Natural killer cell (primary cell): ENCODE data around the gene NACC2. TPM values are rescaled to one million over a fixed set of nuclear protein-coding genes. Genes with fewer than 3 reads are reported as not detected.

ENCODE experiments used
- ATAC-seq, 3 donors: fragments of 150-1000 bp in 2 of 3; fragments of 200-7000 bp in 1 of 3; cut with Tn5 transposase; 1 replicate in 1 of 3; 2 replicates in 2 of 3; pipeline ENCODE4 v1.10.0; 2021; ENCODE audit warnings: mild to moderate bottlenecking in 2 of 3, moderate library complexity in 2 of 3
- DNase-seq, 2 donors: peaks; one replicate each; pipeline versions ENCODE4 v3.0.0 to v3.0.0-alpha.2; 2013 to 2021; ENCODE audit warnings: mixed read lengths in 1 of 2
- H3K27ac ChIP-seq: one replicate; pipeline ENCODE4 v1.5.1; 2013; ENCODE audit warnings: mild to moderate bottlenecking, low read length
- H3K27me3 ChIP-seq: one replicate; pipeline ENCODE4 v1.6.1; 2013; ENCODE audit warnings: low read length; ENCODE audit not compliant: control insufficient read depth, insufficient read depth
- H3K36me3 ChIP-seq: one replicate; pipeline ENCODE4 v1.6.1; 2013; ENCODE audit warnings: low read length; ENCODE audit not compliant: control insufficient read depth, insufficient read depth
- H3K4me1 ChIP-seq: one replicate; pipeline ENCODE4 v1.6.1; 2013; ENCODE audit warnings: low read length; ENCODE audit not compliant: control insufficient read depth, insufficient read depth
- H3K4me3 ChIP-seq: one replicate; pipeline ENCODE4 v1.5.1; 2013; ENCODE audit warnings: low read length
- H3K9me3 ChIP-seq: one replicate; pipeline ENCODE4 v1.6.1; 2013; ENCODE audit warnings: low read length; ENCODE audit not compliant: control insufficient read depth, insufficient read depth
- H3K27ac Mint-ChIP-seq, 2 donors: one replicate each; pipeline ENCODE4 v1.8.0; 2022; ENCODE audit warnings: mild to moderate bottlenecking in 2 of 2, mixed read lengths in 2 of 2, moderate library complexity in 1 of 2
- H3K27me3 Mint-ChIP-seq, 2 donors: one replicate each; pipeline ENCODE4 v1.8.0; 2022; ENCODE audit warnings: low read depth in 2 of 2, mixed read lengths in 2 of 2
- H3K36me3 Mint-ChIP-seq: one replicate; pipeline ENCODE4 v1.8.0; 2022; ENCODE audit warnings: mixed read lengths
- H3K4me1 Mint-ChIP-seq, 2 donors: one replicate each; pipeline ENCODE4 v1.8.0; 2022; ENCODE audit warnings: mixed read lengths in 2 of 2
- H3K4me3 Mint-ChIP-seq: one replicate; pipeline ENCODE4 v1.8.0; 2022; ENCODE audit warnings: mild to moderate bottlenecking, moderate library complexity, mixed read lengths
- H3K9me3 Mint-ChIP-seq, 2 donors: one replicate each; pipeline ENCODE4 v1.8.0; 2022; ENCODE audit warnings: mixed read lengths in 2 of 2
- CTCF ChIP-seq: fragments of 200-600 bp; IDR thresholded peaks from one replicate; pipeline ENCODE4 v1.8.0; 2022; ENCODE audit warnings: antibody characterized with exemption
- WGBS: methylation state at CpG from one replicate; pipeline ENCODE4 v1.1.7; 2013; ENCODE audit warnings: missing lambda C conversion rate; ENCODE audit not compliant: insufficient coverage; 5-methylcytosine and 5-hydroxymethylcytosine counted together
- intact Hi-C: fragments of 100-400 bp; cut with micrococcal nuclease; formaldehyde crosslinking; loops from one replicate; pipeline ENCODE4 v1.14.2; 2022
- total RNA-seq, 4 donors: library from RNA; stranded (reverse); fragments of 120-200 nt in 1 of 4; gene quantifications; one replicate each; pipeline versions ENCODE4 v1.2.3 to v1.2.4, GENCODE V29; 2013 to 2022

Gene NACC2
- total RNA-seq, 3 donors from 2014 or later (not counting 1 experiment from before 2014, with no cell fraction given): 14.5 to 21.6 (median 21.2) TPM

GRCh38 chr9:136122425-136123383, 27.6 kb upstream of the NACC2 start:
- peak; percentile 78 to 86 for DNase-seq
- Mint-ChIP-seq H3K4me1 (peaks cover 0 to 7% of the 10 kb centered on the region in 2 donors), H3K36me3 (no peaks in the 10 kb centered on the region), H3K4me3 (no peak overlapping the region), H3K27me3 (peaks cover 0 to 3% of the 10 kb centered on the region in 2 donors), H3K27ac (peak overlapping the region in 1 of 2 donors; percentile 65), H3K9me3 (no peaks in the 10 kb centered on the region)
- TF ChIP-seq CTCF: peak; percentile 97
- WGBS: 23% methylated on average over 42 of the region's 45 CpGs
- Histone ChIP-seq H3K27ac (no peak overlapping the region), H3K36me3 (no peaks in the 10 kb centered on the region), H3K9me3 (no peaks in the 10 kb centered on the region), H3K27me3 (no peaks in the 10 kb centered on the region), H3K4me3 (no peak overlapping the region), H3K4me1 (peaks cover 17% of the 10 kb centered on the region)
- intact Hi-C loops: loop anchor here (1.0 to 2.0 kb wide), 4 partner anchors 16 to 258 kb away; no protein-coding TSS in a partner anchor
- peak; percentile 33 to 48 (median 34) for ATAC-seq

DNA sequence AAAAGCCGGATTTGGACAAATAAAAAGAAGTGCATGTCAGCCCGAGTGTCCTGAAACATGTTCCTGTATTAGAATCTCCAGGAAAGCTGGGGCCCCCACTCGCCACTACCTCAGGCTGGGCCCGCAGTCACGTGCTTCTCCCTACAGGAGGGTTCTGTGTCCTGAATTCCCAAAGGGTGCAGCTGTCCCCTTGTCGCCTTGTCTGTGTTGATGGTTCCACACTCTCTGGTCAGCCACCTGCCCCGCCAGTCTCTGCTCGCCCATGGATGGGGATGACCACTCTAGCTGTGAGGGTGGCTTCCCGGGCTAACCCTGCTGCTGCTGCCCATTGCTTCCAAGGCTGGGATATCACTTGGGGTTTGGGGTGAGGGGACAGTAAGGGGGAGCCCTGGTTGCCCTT, 26.7 kb upstream of the NACC2 start:
- Histone ChIP-seq H3K27ac (no peak overlapping the region), H3K9me3 (no peaks in the 10 kb centered on the region), H3K4me3 (no peak overlapping the region), H3K4me1 (peaks cover 26% of the 10 kb centered on the region), H3K36me3 (no peaks in the 10 kb centered on the region), H3K27me3 (no peaks in the 10 kb centered on the region)
- TF ChIP-seq CTCF: no peak
- Mint-ChIP-seq H3K27me3 (no peaks in the 10 kb centered on the region), H3K27ac (no peak overlapping the region), H3K4me3 (no peak overlapping the region), H3K9me3 (no peaks in the 10 kb centered on the region), H3K4me1 (peaks cover 0 to 11% of the 10 kb centered on the region in 2 donors), H3K36me3 (no peaks in the 10 kb centered on the region)
- ATAC-seq (no peak), DNase-seq (no peak)
- intact Hi-C loops: loop anchor here (2.0 kb wide), 1 partner anchor 15 kb away; no protein-coding TSS in a partner anchor
- 93% methylated on average over 9 of the region's 9 CpGs for WGBS

DNA sequence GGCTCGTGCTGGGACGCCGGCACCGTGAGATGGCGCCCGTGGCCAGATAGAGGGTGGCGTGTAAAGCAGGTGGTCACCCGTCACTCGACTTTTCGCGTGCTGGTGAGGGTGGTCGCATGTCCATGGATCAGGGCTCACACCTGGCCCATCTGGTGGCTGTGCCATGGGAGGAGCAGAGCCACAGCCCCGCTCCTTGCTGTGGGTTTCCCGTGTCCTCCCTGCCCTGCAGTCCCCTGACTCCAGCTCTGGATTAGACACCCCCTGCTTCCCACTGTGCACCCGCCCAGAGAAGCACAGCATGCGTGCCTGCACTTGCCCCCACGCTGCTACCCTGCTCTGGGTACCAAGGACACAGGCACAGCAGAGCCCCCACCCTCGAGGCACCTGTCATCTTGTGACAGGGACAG, 25.4 kb upstream of the NACC2 start:
- Histone ChIP-seq H3K4me1 (peaks cover 31% of the 10 kb centered on the region), H3K27me3 (no peaks in the 10 kb centered on the region), H3K9me3 (no peaks in the 10 kb centered on the region), H3K36me3 (peaks cover 8% of the 10 kb centered on the region), H3K27ac (no peak overlapping the region), H3K4me3 (no peak overlapping the region)
- H3K27me3 Mint-ChIP-seq: no peaks in the 10 kb centered on the region
- ATAC-seq: no peak
- H3K9me3 Mint-ChIP-seq: no peaks in the 10 kb centered on the region
- no peak for TF ChIP-seq CTCF
- intact Hi-C loops: no loop called here
- no peaks in the 10 kb centered on the region for H3K36me3 Mint-ChIP-seq
- H3K4me3 Mint-ChIP-seq: no peak overlapping the region
- no peak overlapping the region for H3K27ac Mint-ChIP-seq
- no peak for DNase-seq
- H3K4me1 Mint-ChIP-seq: peaks cover 0 to 11% of the 10 kb centered on the region in 2 donors
- WGBS: 94% methylated on average over 18 of the region's 18 CpGs
